IPS-NIHi7 (cell line): ENCODE results near the gene INSRR.
A peak's percentile ranks its signal among the peaks of the same experiment; 100 is the strongest.

Experiments
- DNase-seq: peaks from one replicate; pipeline ENCODE4 v3.0.0; 2012; ENCODE audit warnings: mixed read lengths; ENCODE audit errors: extremely low spot score

The INSRR gene

DNA sequence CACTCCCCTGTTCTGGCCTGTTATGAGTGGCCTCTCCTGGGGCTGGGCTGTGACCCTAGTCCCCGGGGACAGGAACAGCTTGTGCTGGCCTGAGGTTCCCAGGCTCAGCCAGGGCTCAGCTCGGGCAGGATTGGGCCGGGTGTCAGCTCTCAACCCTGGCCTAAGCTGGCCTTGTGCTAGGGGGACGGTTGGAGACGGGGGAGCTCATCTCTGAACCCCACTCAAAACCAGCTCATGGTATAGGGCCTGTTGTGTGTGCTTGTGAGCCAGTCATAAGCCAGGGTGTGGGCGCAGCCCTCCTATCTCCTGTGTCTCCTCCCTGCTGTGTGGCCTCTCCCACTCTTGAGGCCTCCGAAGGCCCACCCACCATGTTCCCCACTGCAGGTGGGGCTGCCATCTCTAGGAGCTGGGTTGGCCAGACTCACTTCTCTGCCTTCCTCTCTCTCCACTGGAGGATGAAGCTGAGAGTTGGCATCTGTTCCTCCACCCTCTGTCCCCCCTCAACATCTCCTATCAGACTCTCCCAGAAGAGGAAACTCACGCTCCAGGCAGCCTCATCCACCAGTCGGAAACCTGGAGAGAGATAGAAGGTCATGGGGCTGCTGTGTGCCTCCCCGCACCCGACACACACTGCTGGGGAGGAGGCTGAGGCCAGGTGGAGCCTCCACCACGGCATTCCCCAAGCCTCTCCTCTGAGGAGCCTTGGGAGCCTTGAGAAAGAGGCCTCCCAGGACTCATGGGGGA is 36.0 kb upstream of the INSRR start:
- DNase-seq = no peak

DNA sequence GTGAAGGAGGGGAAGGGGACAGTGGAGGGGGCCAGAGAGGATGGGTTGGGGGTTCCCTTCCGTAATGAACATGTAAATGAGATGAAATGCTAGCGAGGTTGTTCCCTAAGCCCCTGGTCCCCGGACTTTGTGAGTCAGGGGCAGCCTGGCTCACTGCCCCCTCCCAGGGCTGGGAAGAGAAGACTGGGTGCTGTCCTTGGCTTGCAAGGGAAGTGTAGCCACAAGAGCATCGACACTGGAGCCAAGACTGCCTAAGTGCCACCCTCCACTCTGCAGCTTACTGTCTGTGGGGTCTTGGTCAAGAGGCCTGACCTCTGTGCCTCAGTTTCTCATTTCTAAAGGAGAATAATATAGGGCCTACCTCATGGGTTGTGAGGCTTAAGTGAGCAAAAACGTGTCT is 35.1 kb upstream of the INSRR start:
- no peak for DNase-seq

DNA sequence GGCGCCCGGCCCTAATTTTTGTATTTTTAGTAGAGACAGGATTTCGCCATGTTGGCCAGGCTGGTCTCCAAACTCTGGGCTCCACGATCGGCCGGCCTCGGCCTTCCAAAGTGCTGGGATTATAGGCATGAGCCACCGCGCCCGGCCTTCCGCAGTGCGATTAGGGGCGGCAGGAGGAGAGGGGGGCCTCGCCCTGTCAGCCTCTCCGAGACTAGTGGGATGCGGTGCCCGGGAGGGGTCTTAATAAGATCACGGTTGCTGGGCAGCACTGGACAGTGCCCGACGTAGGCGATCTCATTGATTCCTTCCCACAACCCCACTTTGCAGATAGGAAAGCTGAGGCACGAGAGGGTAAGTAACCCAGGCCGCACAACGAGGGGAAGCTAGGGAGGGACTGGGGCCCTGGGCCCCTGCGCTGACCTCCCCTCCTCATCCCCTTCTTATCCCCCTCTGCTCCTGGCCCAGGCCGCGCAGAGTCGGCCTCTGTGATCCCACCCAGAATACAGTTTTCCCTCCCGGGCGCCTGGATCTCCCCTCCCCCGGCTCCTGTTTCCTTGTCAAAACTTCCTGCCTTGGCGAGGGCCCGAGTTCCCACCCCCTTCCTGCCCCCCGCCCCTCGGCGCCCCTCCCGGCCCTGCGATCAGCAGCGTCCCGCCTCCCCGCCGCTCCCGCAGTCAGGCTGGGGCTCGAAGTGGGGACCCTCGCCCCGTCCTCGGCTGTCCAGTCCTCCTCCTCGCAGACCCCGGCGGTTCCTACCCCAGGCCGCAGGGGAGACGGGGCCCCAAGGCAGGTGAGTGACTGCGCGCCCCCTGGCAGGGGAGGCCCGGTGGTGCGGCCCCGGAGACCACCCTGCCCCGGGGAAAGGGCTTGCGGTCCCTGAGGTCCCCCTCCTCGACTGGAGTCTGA is 34.4 kb upstream of the INSRR start, which contains the start of gene PEAR1:
TSS of gene PEAR1 (plus strand) at position 671 of the 906 bp plus-strand sequence. CDS start 10,209 bp downstream, outside the sequence.
- DNase-seq = peak; percentile 64

- DNase-seq = peak; percentile 90
These were observed 33.5 kb upstream of the INSRR start for GRCh38 chr1:156892190-156893047.

GRCh38 chr1:156889802-156890580 is 31.1 kb upstream of the INSRR start:
- peak; percentile 86 for DNase-seq

- DNase-seq = no peak
These were observed 28.8 kb upstream of the INSRR start for GRCh38 chr1:156887734-156888133.

- no peak for DNase-seq
These were observed 28.4 kb upstream of the INSRR start for GRCh38 chr1:156887317-156887716.

- no peak for DNase-seq
These were observed 27.8 kb upstream of the INSRR start for GRCh38 chr1:156886583-156887281.

DNA sequence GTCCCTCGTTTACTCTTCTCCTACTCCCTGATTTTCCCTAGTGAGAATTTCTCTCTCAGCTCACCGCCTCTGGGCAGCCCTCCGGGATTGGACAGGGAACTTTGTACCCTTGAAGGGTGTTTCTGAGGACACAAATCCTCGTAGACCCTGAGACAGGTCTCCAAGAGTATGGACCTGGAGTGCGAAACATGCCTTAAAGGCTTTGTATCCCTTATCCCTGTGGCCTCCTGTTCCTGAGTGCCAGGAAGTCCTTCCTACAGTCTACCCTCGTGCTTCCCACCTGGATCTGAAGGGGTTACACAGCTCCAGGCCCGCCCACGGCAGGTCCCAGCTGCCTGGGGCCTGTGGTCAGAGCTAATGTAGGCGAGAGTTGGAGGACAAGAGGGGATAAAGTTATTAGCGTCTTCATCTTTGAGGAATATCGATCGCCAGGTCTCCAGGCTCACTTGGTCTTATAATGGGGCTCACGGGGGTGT is 27.0 kb upstream of the INSRR start:
- DNase-seq = no peak

DNA sequence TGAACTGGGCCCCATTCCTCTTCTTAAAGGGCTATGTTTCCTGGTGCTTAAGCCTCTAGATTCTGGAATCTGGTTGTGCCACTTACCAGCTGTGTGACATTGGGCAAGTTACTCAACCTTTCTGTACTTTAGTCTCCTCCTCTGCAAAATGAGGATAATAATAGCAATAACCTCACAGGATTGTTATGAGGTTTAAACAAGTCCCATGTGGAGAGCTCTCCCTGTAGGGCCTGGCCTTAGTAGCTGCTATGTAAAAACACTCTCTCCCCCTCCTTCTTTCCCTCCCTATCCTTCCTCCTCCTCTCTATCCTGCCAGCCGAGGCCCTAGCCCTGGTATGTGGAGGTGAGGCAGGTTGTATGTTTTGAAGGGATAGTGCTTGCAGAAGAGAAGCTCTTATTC is 26.4 kb upstream of the INSRR start:
- no peak for DNase-seq

DNA sequence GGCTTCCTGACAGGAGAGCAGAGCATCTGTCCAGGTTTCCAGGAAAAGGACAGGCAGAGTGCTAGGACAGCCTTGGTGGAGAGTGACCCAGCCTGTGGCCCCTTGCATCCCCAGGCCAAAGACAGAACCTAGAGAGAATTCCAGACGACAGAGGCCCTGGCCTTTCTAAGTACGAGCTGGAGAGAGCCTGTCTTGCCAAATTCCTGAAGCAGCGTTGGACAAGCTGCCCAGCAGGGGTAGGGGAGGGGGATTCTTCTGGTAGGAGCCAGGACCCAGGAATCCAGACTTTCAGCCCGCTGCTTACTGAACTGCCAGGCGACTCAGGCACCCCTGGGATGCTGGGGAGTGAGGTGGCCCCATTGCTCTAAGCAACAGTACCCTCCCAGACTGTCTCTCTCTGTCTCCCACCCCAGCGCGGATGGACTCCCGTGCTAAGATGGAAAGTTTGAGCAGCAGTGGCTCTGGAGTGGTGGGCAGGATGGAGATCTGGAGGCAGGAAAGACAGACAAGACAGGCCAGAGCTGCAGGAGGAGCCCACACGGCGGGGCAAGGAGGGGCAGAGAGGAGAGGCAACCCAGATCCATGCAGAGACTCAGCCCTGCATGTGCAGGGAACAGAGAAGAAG is 25.8 kb upstream of the INSRR start:
- no peak for DNase-seq

- DNase-seq = no peak
These were observed 25.0 kb upstream of the INSRR start for GRCh38 chr1:156883919-156884318.

DNA sequence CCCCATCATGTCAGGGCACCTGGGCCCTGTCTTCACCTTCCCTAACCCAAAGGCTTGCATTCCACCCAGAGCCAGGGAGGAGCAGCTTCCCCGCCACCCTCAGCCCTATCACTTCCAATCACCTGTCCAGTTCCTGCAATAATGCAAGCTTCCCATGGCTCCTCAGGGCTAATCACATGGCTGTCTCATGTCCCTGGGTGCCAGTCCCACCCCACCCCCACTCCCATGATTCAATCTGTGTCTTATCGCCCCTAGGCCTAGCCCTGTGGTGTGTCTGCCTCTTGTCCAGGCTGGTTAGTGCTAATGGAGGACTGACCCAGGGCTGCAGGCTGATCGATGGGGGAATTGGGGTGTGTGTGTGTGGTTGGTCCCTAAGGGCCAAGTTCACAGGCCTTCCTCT is 23.6 kb upstream of the INSRR start:
- DNase-seq = no peak

- DNase-seq = no peak
These were observed 22.7 kb upstream of the INSRR start for GRCh38 chr1:156881663-156882062.

DNA sequence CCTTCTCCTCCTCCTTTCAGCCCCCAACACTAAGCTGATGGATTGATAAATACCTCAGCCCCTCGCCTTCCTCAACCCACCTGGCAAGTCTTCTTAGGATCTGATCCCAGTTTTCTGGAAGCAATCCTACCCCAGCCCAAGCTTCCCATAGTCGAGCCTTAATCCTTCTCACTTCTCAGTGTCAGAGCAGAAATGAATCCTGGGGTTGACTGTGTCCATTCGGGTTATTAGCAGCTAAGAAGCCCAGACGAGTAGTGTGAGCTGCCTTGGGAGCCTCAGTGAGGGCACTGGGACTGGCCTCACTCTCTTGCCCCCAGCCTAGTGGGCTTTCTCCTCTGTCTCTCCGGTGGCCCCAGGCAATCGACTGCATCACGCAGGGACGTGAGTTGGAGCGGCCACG is 22.2 kb upstream of the INSRR start:
- DNase-seq = no peak

DNA sequence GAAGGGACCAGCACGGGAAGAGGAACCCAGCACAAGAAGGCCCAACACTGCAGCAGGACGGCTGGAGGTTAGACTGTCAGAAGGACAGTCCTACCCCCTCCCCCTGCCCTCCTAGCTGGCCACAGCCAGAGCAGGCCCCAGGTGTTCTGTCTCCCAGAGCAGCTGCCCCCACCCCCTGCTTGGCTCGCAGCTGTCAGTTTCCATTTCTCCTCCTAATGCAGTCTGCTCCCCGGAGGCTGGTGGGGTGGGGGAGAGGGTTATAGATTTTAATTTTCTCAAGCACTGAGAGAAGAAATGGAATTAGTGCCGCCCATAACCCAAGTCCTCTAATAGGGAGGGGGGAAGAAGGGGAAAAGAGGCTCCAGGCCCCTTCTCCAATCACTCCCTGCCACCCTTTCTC is 21.6 kb upstream of the INSRR start:
- DNase-seq = no peak

DNA sequence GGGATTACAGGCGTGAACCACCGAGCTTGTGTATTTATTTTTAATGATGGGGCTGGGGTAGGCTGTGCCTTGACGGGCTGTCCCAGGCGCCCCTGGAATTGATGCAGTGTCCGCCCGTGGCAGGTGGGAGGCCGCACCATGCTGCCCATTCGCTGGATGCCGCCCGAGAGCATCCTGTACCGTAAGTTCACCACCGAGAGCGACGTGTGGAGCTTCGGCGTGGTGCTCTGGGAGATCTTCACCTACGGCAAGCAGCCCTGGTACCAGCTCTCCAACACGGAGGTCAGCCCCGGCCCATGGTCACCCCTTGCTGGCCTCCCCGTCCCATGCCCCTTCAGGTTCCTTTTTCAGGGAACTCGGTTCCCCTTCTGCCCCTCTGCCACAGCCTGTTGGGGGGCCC is 21.0 kb upstream of the INSRR start:
- no peak for DNase-seq

- no peak for DNase-seq
These were observed 18.7 kb upstream of the INSRR start for GRCh38 chr1:156877433-156878170.

DNA sequence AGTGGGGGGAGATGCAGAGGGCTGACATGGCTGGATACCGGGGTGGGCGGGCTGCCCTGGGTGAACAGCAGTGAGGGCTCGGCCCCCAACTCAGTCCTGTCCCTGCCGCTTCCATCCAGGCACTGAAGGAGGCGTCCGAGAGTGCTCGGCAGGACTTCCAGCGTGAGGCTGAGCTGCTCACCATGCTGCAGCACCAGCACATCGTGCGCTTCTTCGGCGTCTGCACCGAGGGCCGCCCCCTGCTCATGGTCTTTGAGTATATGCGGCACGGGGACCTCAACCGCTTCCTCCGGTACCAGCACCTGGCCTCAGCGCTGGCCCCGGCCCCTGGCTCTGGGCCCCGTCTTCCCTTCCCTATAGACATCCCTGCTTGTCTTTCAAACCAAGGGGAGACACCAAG is 17.4 kb upstream of the INSRR start:
- DNase-seq = peak; percentile 76
